ENCODE data around the gene RIN3. TPM values are rescaled to one million over a fixed set of nuclear protein-coding genes. Genes with fewer than 3 reads are reported as not detected.

Gene RIN3
- total and polyA plus RNA-seq, 4 donors: 3.4 to 7.4 (median 5.2) TPM

GRCh38 chr14:92686900-92687427, 173.4 kb downstream of the RIN3 start:
- peak in 5 of 6 donors; percentile 40 to 87 (median 58) for DNase-seq (ENCODE audit: low read depth in 4 of 6, low spot score in 6 of 6)
- Histone ChIP-seq H3K27ac (ENCODE audit: low read depth, low read length) (no peak overlapping the region), H3K36me3 (ENCODE audit: control insufficient read depth, insufficient read depth, low read length) (peaks cover 6% of the 10 kb centered on the region), H3K9me3 (ENCODE audit: control insufficient read depth, insufficient read depth, low read length) (no peaks in the 10 kb centered on the region), H3K27me3 (ENCODE audit: control insufficient read depth, insufficient read depth, low read length) (peaks cover 11% of the 10 kb centered on the region), H3K4me1 (ENCODE audit: control insufficient read depth, insufficient read depth, low read length) (peaks cover 15% of the 10 kb centered on the region), H3K4me3 (ENCODE audit: low read depth, low read length) (peak overlapping the region; percentile 37)
- under 1% methylated on average over 45 of the region's 45 CpGs for WGBS (ENCODE audit: insufficient coverage)

- DNase-seq (ENCODE audit: low read depth in 4 of 6, low spot score in 6 of 6): peak in 2 of 6 donors; percentile 46 to 50
- WGBS (ENCODE audit: insufficient coverage): 4% methylated on average over 80 of the region's 80 CpGs
- no peak overlapping the region for H3K27ac ChIP-seq (ENCODE audit: low read depth, low read length)
Measured at GRCh38 chr14:92687681-92688433, 174.3 kb downstream of the RIN3 start.

GRCh38 chr14:92688434-92689375, 175.1 kb downstream of the RIN3 start:
- Histone ChIP-seq H3K4me1 (ENCODE audit: control insufficient read depth, insufficient read depth, low read length) (peaks cover 28% of the 10 kb centered on the region), H3K4me3 (ENCODE audit: low read depth, low read length) (no peak overlapping the region), H3K27me3 (ENCODE audit: control insufficient read depth, insufficient read depth, low read length) (peaks cover 11% of the 10 kb centered on the region), H3K9me3 (ENCODE audit: control insufficient read depth, insufficient read depth, low read length) (no peaks in the 10 kb centered on the region), H3K36me3 (ENCODE audit: control insufficient read depth, insufficient read depth, low read length) (peaks cover 6% of the 10 kb centered on the region), H3K27ac (ENCODE audit: low read depth, low read length) (no peak overlapping the region)
- no peak for DNase-seq (ENCODE audit: low read depth in 4 of 6, low spot score in 6 of 6)
- WGBS (ENCODE audit: insufficient coverage): 81% methylated on average over 24 of the region's 30 CpGs

More at GRCh38 chr14:92687681-92688433, 174.3 kb downstream of the RIN3 start:
- H3K4me1 ChIP-seq (ENCODE audit: control insufficient read depth, insufficient read depth, low read length): peaks cover 24% of the 10 kb centered on the region
- H3K27me3 ChIP-seq (ENCODE audit: control insufficient read depth, insufficient read depth, low read length): peaks cover 11% of the 10 kb centered on the region
- H3K9me3 ChIP-seq (ENCODE audit: control insufficient read depth, insufficient read depth, low read length): no peaks in the 10 kb centered on the region
- H3K36me3 ChIP-seq (ENCODE audit: control insufficient read depth, insufficient read depth, low read length): peaks cover 6% of the 10 kb centered on the region
- H3K4me3 ChIP-seq (ENCODE audit: low read depth, low read length): no peak overlapping the region

- Histone ChIP-seq H3K9me3 (ENCODE audit: control insufficient read depth, insufficient read depth, low read length) (no peaks in the 10 kb centered on the region), H3K27ac (ENCODE audit: low read depth, low read length) (no peak overlapping the region), H3K36me3 (ENCODE audit: control insufficient read depth, insufficient read depth, low read length) (no peaks in the 10 kb centered on the region), H3K4me3 (ENCODE audit: low read depth, low read length) (no peak overlapping the region), H3K4me1 (ENCODE audit: control insufficient read depth, insufficient read depth, low read length) (peaks cover 28% of the 10 kb centered on the region), H3K27me3 (ENCODE audit: control insufficient read depth, insufficient read depth, low read length) (peaks cover 11% of the 10 kb centered on the region)
- peak in 2 of 6 donors; percentile 50 to 75 for DNase-seq (ENCODE audit: low read depth in 4 of 6, low spot score in 6 of 6)
- WGBS (ENCODE audit: insufficient coverage): 63% methylated on average over 10 of the region's 13 CpGs
Measured at GRCh38 chr14:92690171-92691011, 176.8 kb downstream of the RIN3 start.

- Histone ChIP-seq H3K9me3 (ENCODE audit: control insufficient read depth, insufficient read depth, low read length) (no peaks in the 10 kb centered on the region), H3K27ac (ENCODE audit: low read depth, low read length) (no peak overlapping the region), H3K4me1 (ENCODE audit: control insufficient read depth, insufficient read depth, low read length) (peaks cover 14% of the 10 kb centered on the region), H3K4me3 (ENCODE audit: low read depth, low read length) (no peak overlapping the region), H3K36me3 (ENCODE audit: control insufficient read depth, insufficient read depth, low read length) (no peaks in the 10 kb centered on the region), H3K27me3 (ENCODE audit: control insufficient read depth, insufficient read depth, low read length) (peaks cover 5% of the 10 kb centered on the region)
- DNase-seq (ENCODE audit: low read depth in 4 of 6, low spot score in 6 of 6): peak in 4 of 6 donors; percentile 36 to 86 (median 58)
- WGBS (ENCODE audit: insufficient coverage): no CpG with 5 or more reads among the region's 2 CpGs
Measured at GRCh38 chr14:92692822-92693226, 179.2 kb downstream of the RIN3 start.

GRCh38 chr14:92693998-92694795, 180.6 kb downstream of the RIN3 start:
- no peak overlapping the region for H3K4me3 ChIP-seq (ENCODE audit: low read depth, low read length)
- DNase-seq (ENCODE audit: low read depth in 4 of 6, low spot score in 6 of 6): no peak
- no peaks in the 10 kb centered on the region for H3K9me3 ChIP-seq (ENCODE audit: control insufficient read depth, insufficient read depth, low read length)
- peaks cover 14% of the 10 kb centered on the region for H3K4me1 ChIP-seq (ENCODE audit: control insufficient read depth, insufficient read depth, low read length)
- H3K27me3 ChIP-seq (ENCODE audit: control insufficient read depth, insufficient read depth, low read length): no peaks in the 10 kb centered on the region
- H3K36me3 ChIP-seq (ENCODE audit: control insufficient read depth, insufficient read depth, low read length): no peaks in the 10 kb centered on the region
- no peak overlapping the region for H3K27ac ChIP-seq (ENCODE audit: low read depth, low read length)
- 80% methylated on average over 18 of the region's 18 CpGs for WGBS (ENCODE audit: insufficient coverage)

- DNase-seq (ENCODE audit: low read depth in 4 of 6, low spot score in 6 of 6): no peak
- H3K36me3 ChIP-seq (ENCODE audit: control insufficient read depth, insufficient read depth, low read length): no peaks in the 10 kb centered on the region
- H3K4me3 ChIP-seq (ENCODE audit: low read depth, low read length): no peak overlapping the region
- H3K4me1 ChIP-seq (ENCODE audit: control insufficient read depth, insufficient read depth, low read length): peaks cover 14% of the 10 kb centered on the region
- no peak overlapping the region for H3K27ac ChIP-seq (ENCODE audit: low read depth, low read length)
- no peaks in the 10 kb centered on the region for H3K27me3 ChIP-seq (ENCODE audit: control insufficient read depth, insufficient read depth, low read length)
- 74% methylated on average over 4 of the region's 5 CpGs for WGBS (ENCODE audit: insufficient coverage)
- no peaks in the 10 kb centered on the region for H3K9me3 ChIP-seq (ENCODE audit: control insufficient read depth, insufficient read depth, low read length)
Measured at GRCh38 chr14:92694807-92695206, 181.2 kb downstream of the RIN3 start.

GRCh38 chr14:92695562-92695961, 182.0 kb downstream of the RIN3 start:
- H3K27me3 ChIP-seq (ENCODE audit: control insufficient read depth, insufficient read depth, low read length): no peaks in the 10 kb centered on the region

More at GRCh38 chr14:92695562-92695961, 182.0 kb downstream of the RIN3 start:
- peaks cover 14% of the 10 kb centered on the region for H3K4me1 ChIP-seq (ENCODE audit: control insufficient read depth, insufficient read depth, low read length)
- H3K9me3 ChIP-seq (ENCODE audit: control insufficient read depth, insufficient read depth, low read length): no peaks in the 10 kb centered on the region
- WGBS (ENCODE audit: insufficient coverage): 100% methylated on average over 1 of the region's 1 CpG
- H3K27ac ChIP-seq (ENCODE audit: low read depth, low read length): no peak overlapping the region
- no peak for DNase-seq (ENCODE audit: low read depth in 4 of 6, low spot score in 6 of 6)
- H3K4me3 ChIP-seq (ENCODE audit: low read depth, low read length): no peak overlapping the region
- no peaks in the 10 kb centered on the region for H3K36me3 ChIP-seq (ENCODE audit: control insufficient read depth, insufficient read depth, low read length)

Measured in spinal cord (tissue), 10 donors.